Loucy (cell line): Measurements from ENCODE around the gene PARP14.

Source experiments
- H2AFZ ChIP-seq: fragments of 200-600 bp; sonication (generic); 2 replicates; pipeline ENCODE4 v1.6.0; 2016; ENCODE audit warnings: antibody characterized with exemption, mild to moderate bottlenecking, low read length, moderate library complexity
- H3F3A ChIP-seq: fragments of 200-600 bp; 2 replicates; pipeline ENCODE4 v1.6.0; 2016; ENCODE audit warnings: antibody characterized with exemption, low read depth, mild to moderate bottlenecking
- H3K27me3 ChIP-seq: fragments of 200-600 bp; sonication (generic); 2 replicates; pipeline ENCODE4 v1.6.1; 2014; ENCODE audit warnings: low read length, mild to moderate bottlenecking; ENCODE audit not compliant: insufficient read depth, poor library complexity, severe bottlenecking
- H3K36me3 ChIP-seq: fragments of 200-600 bp; sonication (generic); 2 replicates; pipeline ENCODE4 v1.6.1; 2016; ENCODE audit warnings: low read length; ENCODE audit not compliant: insufficient read depth
- H3K4me1 ChIP-seq: fragments of 200-600 bp; sonication (generic); 2 replicates; pipeline ENCODE4 v1.5.1; 2014; ENCODE audit warnings: low read length, mild to moderate bottlenecking; ENCODE audit not compliant: insufficient read depth, poor library complexity, severe bottlenecking
- H3K4me2 ChIP-seq: fragments of 200-600 bp; sonication (generic); 2 replicates; pipeline ENCODE4 v1.6.0; 2014; ENCODE audit warnings: antibody characterized with exemption, low read length, low read depth, mild to moderate bottlenecking; ENCODE audit not compliant: poor library complexity, severe bottlenecking
- H3K4me3 ChIP-seq: fragments of 200-600 bp; sonication (generic); 2 replicates; pipeline ENCODE4 v1.5.1; 2014; ENCODE audit warnings: low read length, mild to moderate bottlenecking, mixed read lengths; ENCODE audit not compliant: poor library complexity, severe bottlenecking
- H3K79me2 ChIP-seq: fragments of 200-600 bp; sonication (generic); 2 replicates; pipeline ENCODE4 v1.6.1; 2014; ENCODE audit warnings: low read length; ENCODE audit not compliant: insufficient read depth
- H3K9ac ChIP-seq: fragments of 200-600 bp; sonication (generic); 2 replicates; pipeline ENCODE4 v1.6.0; 2014; ENCODE audit warnings: mild to moderate bottlenecking, low read depth, low read length, moderate library complexity; ENCODE audit not compliant: poor library complexity, severe bottlenecking
- H3K9me2 ChIP-seq: fragments of 200-600 bp; sonication (generic); replicated peaks from 2 replicates; pipeline ENCODE4 v1.6.1; 2016; ENCODE audit warnings: low read depth, low read length, mixed read lengths
- H3K9me3 ChIP-seq: fragments of 200-600 bp; sonication (generic); 2 replicates; pipeline ENCODE4 v1.6.1; 2014; ENCODE audit warnings: mild to moderate bottlenecking, antibody characterized with exemption, low read length, low read depth; ENCODE audit not compliant: insufficient read depth
- H4K20me1 ChIP-seq: fragments of 200-600 bp; sonication (generic); 2 replicates; pipeline ENCODE4 v1.6.0; 2014; ENCODE audit warnings: antibody characterized with exemption, low read length, mild to moderate bottlenecking; ENCODE audit not compliant: insufficient read depth, poor library complexity, severe bottlenecking
- CTCF ChIP-seq: fragments of 200-600 bp; sonication (generic); conservative IDR thresholded peaks from 2 replicates; pipeline ENCODE4 v1.5.1; 2014; ENCODE audit warnings: mild to moderate bottlenecking, antibody characterized with exemption, low read length
- EZH2phosphoT487 ChIP-seq: fragments of 200-600 bp; IDR thresholded peaks from 2 replicates; pipeline ENCODE4 v1.6.1; 2018; ENCODE audit warnings: antibody characterized with exemption, mild to moderate bottlenecking, moderate library complexity, borderline replicate concordance

Gene PARP14

GRCh38 chr3:122776675-122777468 lies 96.2 kb downstream of the PARP14 start:
- Histone ChIP-seq H4K20me1 (no peaks in the 10 kb centered on the region), H3K36me3 (no peaks in the 10 kb centered on the region), H3K4me1 (no peaks in the 10 kb centered on the region), H2AFZ (no peak overlapping the region), H3K79me2 (no peaks in the 10 kb centered on the region), H3F3A (no peaks in the 10 kb centered on the region), H3K9ac (no peak overlapping the region), H3K9me2 (no peaks in the 10 kb centered on the region), H3K4me3 (no peak overlapping the region), H3K9me3 (no peaks in the 10 kb centered on the region), H3K4me2 (no peak overlapping the region), H3K27me3 (no peaks in the 10 kb centered on the region)
- TF ChIP-seq CTCF (no peak), EZH2phosphoT487 (no peak)

DNA sequence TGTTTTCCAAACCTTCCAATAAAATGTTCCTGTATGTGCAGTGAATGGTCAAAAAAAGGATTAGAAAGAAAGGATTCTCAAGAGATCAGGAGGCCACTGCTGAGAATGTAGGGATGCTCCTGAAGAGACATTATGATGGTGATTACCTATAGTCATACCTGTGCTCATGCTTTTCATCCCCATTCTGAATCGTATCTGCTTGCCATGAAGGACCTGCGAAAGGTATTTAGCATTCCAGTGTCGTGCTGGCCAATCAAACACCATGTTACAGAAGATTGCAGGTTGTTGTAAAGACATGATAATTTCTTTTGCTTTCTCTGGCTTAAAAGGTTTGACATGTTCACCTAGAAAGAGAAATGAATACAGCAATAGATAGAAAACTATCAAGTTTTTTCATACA lies 96.9 kb downstream of the PARP14 start:
- no peak for TF ChIP-seq EZH2phosphoT487
- no peak for TF ChIP-seq CTCF
- no peak overlapping the region for H2AFZ ChIP-seq
- H3K79me2 ChIP-seq, result no peaks in the 10 kb centered on the region
- H3K9me3 ChIP-seq, result no peaks in the 10 kb centered on the region
- H3K36me3 ChIP-seq, result no peaks in the 10 kb centered on the region
- H3K9me2 ChIP-seq, result no peaks in the 10 kb centered on the region
- H4K20me1 ChIP-seq, result no peaks in the 10 kb centered on the region
- no peaks in the 10 kb centered on the region for H3K27me3 ChIP-seq
- H3K4me1 ChIP-seq, result no peaks in the 10 kb centered on the region
- H3K4me3 ChIP-seq, result no peak overlapping the region
- H3F3A ChIP-seq, result no peaks in the 10 kb centered on the region
- H3K9ac ChIP-seq, result no peak overlapping the region
- H3K4me2 ChIP-seq, result no peak overlapping the region
